Heart left ventricle (tissue), 16 donors: Measurements from ENCODE around the gene TGFB2. TPM values are rescaled to one million over a fixed set of nuclear protein-coding genes. Genes with fewer than 3 reads are reported as not detected.
A peak's percentile ranks its signal among the peaks of the same experiment; 100 is the strongest.

Source experiments
- ATAC-seq, 4 donors: fragments of 200-7000 bp; cut with Tn5 transposase; one replicate each; pipeline ENCODE4 v1.9.1; 2020 to 2022; ENCODE audit warnings: moderate library complexity in 4 of 4, mild to moderate bottlenecking in 3 of 4, moderate number of reproducible peaks in 1 of 4
- DNase-seq, 5 donors: peaks; one replicate each; pipeline ENCODE4 v3.0.0-alpha.2; 2020
- H3K27ac ChIP-seq, 12 donors: fragments of 200-600 bp; sonication (generic) in 4 of 12; one replicate each; pipeline versions ENCODE4 v1.5.0 to v1.8.0; 2016 to 2022; ENCODE audit warnings: mild to moderate bottlenecking in 2 of 12
- H3K27me3 ChIP-seq, 9 donors: fragments of 200-600 bp; sonication (generic) in 2 of 9; one replicate each; pipeline versions ENCODE4 v1.5.1 to v1.8.0; 2016 to 2022; ENCODE audit warnings: mild to moderate bottlenecking in 3 of 9
- H3K36me3 ChIP-seq, 9 donors: fragments of 200-600 bp; sonication (generic) in 2 of 9; one replicate each; pipeline versions ENCODE4 v1.5.0 to v1.8.0; 2018 to 2022; ENCODE audit warnings: mild to moderate bottlenecking in 2 of 9
- H3K4me1 ChIP-seq, 12 donors: fragments of 200-600 bp; sonication (generic) in 4 of 12; one replicate each; pipeline versions ENCODE4 v1.5.0 to v1.8.0; 2016 to 2022; ENCODE audit warnings: mild to moderate bottlenecking in 3 of 12
- H3K4me3 ChIP-seq, 12 donors: fragments of 200-600 bp; sonication (generic) in 4 of 12; one replicate each; pipeline versions ENCODE4 v1.5.0 to v1.8.0; 2017 to 2022; ENCODE audit warnings: mild to moderate bottlenecking in 9 of 12, moderate library complexity in 4 of 12
- H3K9me3 ChIP-seq, 12 donors: fragments of 200-600 bp; sonication (generic) in 4 of 12; one replicate each; pipeline versions ENCODE4 v1.5.0 to v1.8.0; 2016 to 2022; ENCODE audit warnings: mild to moderate bottlenecking in 1 of 12
- CTCF ChIP-seq, 12 donors: fragments of 200-600 bp; sonication (generic) in 4 of 12; IDR thresholded peaks; one replicate each; pipeline versions ENCODE4 v1.5.0 to v1.8.0; 2018 to 2022; ENCODE audit warnings: antibody characterized with exemption in 12 of 12, mild to moderate bottlenecking in 5 of 12
- POLR2A ChIP-seq, 2 donors: fragments of 450-650 bp; IDR thresholded peaks; one replicate each; pipeline ENCODE4 v1.6.1; 2017; ENCODE audit warnings: antibody characterized with exemption in 2 of 2, mild to moderate bottlenecking in 2 of 2, moderate library complexity in 2 of 2
- WGBS, 4 donors: extraction: QIAGEN DNeasy Blood & Tissue Kit in 2 of 4; methylation state at CpG; one replicate each; pipeline versions ENCODE4 v1.1.5 to v1.1.7; 2013 to 2018; 5-methylcytosine and 5-hydroxymethylcytosine counted together
- intact Hi-C, 10 donors: fragments of 100-400 bp; cut with DNase I; formaldehyde crosslinking; loops; one replicate each; pipeline versions ENCODE4 v1.11.1 to v1.14.2; 2022
- polyA plus RNA-seq, 2 donors: library from polyadenylated mRNA; stranded (reverse); fragments of 200-250 nt; gene quantifications; one replicate each; pipeline ENCODE4 v1.2.3, GENCODE V29; 2013
- total RNA-seq, 9 donors: library from RNA; depleted of rRNA in 2 of 9; stranded (reverse); fragments of >200 nt in 2 of 9; fragmentation: NEBNext Ultra II Directional in 3 of 9; extraction: Animal tissue kit (Norgen Biotek cat#: 25700) in 3 of 9; gene quantifications; one replicate each; pipeline versions ENCODE4 v1.1.0 to v1.2.4, GENCODE V29; 2016 to 2023
- donor health status: ischemic (EF 13 %, LVEDD 7.1; RV severe dilation, severe dysfunction).
- donor health status: healthy with polysubstance abuse.
- donor health status: DM: no; HTN: yes; CAD: no.
- donor health status: DM: no; HTN: no; CAD: no.
- donor health status: ischemic (EF 25% LVEDD 6.9; RV normal size, moderate dysfunction).
- donor health status: ischemic (EF 25% LVEDD 5.7; RV mildly dilated, moderate dysfunction).
- donor health status: healthy.
- donor health status: DM: yes; HTN: yes; CAD: no.
- donor health status: ischemic (EF 35%, LVEDD 5.7; RV mildly dilated, moderate dysfunction).
- donor health status: nonischemic (EF 11% LVEDD 7.7; RV severe dilation, severe dysfunction).
- donor health status: DM: yes; HTN: yes; CAD: no.
- donor health status: PGD.
- donor health status: ischemic (EF 29% LVEDD 5.4; RV normal size, mild dysfunction).
- donor health status: nonischemic (EF 23%, LVEDD 6.1; RV moderate dilation, normal function).

The TGFB2 gene
- total and polyA plus RNA-seq, 11 donors, result 0.76 to 23.6 (median 5.5) TPM

- TF ChIP-seq CTCF (IDR thresholded peaks at IDR 0.05) (no peak), POLR2A (IDR thresholded peaks at IDR 0.05) (no peak)
- Histone ChIP-seq H3K27me3 (no peaks in the 10 kb centered on the region), H3K4me3 (peak overlapping the region in 6 of 12 donors; percentile 4 to 22 (median 13)), H3K9me3 (no peaks in the 10 kb centered on the region), H3K27ac (peak overlapping the region in 6 of 12 donors; percentile 6 to 73 (median 30)), H3K4me1 (peaks cover 0 to 43% (median 14%) of the 10 kb centered on the region in 12 donors), H3K36me3 (no peaks in the 10 kb centered on the region)
- intact Hi-C loops, result no loop called here
- DNase-seq, result no peak
- 43 to 57% (median 48%) methylated on average over 5 of the region's 5 CpGs for WGBS, 4 donors
- no peak for ATAC-seq
Observed at GRCh38 chr1:218474128-218474527, 129.0 kb downstream of the TGFB2 start.

- no peak for TF ChIP-seq CTCF (IDR thresholded peaks at IDR 0.05)
- no peak for TF ChIP-seq POLR2A (IDR thresholded peaks at IDR 0.05)
- intact Hi-C loops, result loop anchor here in 1 of 10 donors (5.0 kb wide), 2 partner anchors 103 to 128 kb away; partner anchors contain the start of gene TGFB2
- Histone ChIP-seq H3K27ac (peak overlapping the region in 6 of 12 donors; percentile 25 to 66 (median 58)), H3K4me3 (no peak overlapping the region), H3K9me3 (no peaks in the 10 kb centered on the region), H3K27me3 (no peaks in the 10 kb centered on the region), H3K4me1 (peaks cover 0 to 53% (median 21%) of the 10 kb centered on the region in 12 donors), H3K36me3 (no peaks in the 10 kb centered on the region)
- 69 to 83% (median 80%) methylated on average over 1 of the region's 1 CpG for WGBS, 4 donors
- no peak for DNase-seq
- ATAC-seq, result peak in 3 of 4 donors; percentile 51 to 62 (median 61)
Observed at GRCh38 chr1:218475275-218475674, 130.1 kb downstream of the TGFB2 start.

GRCh38 chr1:218475699-218476098 lies 130.6 kb downstream of the TGFB2 start:
- DNase-seq (no peak), ATAC-seq (no peak)
- Histone ChIP-seq H3K9me3 (no peaks in the 10 kb centered on the region), H3K4me1 (peaks cover 0 to 58% (median 24%) of the 10 kb centered on the region in 12 donors), H3K27me3 (no peaks in the 10 kb centered on the region), H3K36me3 (no peaks in the 10 kb centered on the region), H3K4me3 (no peak overlapping the region), H3K27ac (peak overlapping the region in 6 of 12 donors; percentile 9 to 66 (median 52))
- 86 to 95% (median 89%) methylated on average over 1 of the region's 1 CpG for WGBS, 4 donors
- TF ChIP-seq POLR2A (IDR thresholded peaks at IDR 0.05) (no peak), CTCF (IDR thresholded peaks at IDR 0.05) (no peak)
- intact Hi-C loops, result loop anchor here in 1 of 10 donors (2.0 to 5.0 kb wide), 3 partner anchors 13 to 128 kb away; partner anchors contain the start of gene TGFB2

GRCh38 chr1:218476385-218476784 lies 131.2 kb downstream of the TGFB2 start:
- Histone ChIP-seq H3K27ac (peak overlapping the region in 6 of 12 donors; percentile 1 to 66 (median 52)), H3K9me3 (no peaks in the 10 kb centered on the region), H3K36me3 (no peaks in the 10 kb centered on the region), H3K27me3 (no peaks in the 10 kb centered on the region), H3K4me3 (no peak overlapping the region), H3K4me1 (peaks cover 0 to 65% (median 28%) of the 10 kb centered on the region in 12 donors)
- intact Hi-C loops, result loop anchor here in 1 of 10 donors (2.0 to 5.0 kb wide), 3 partner anchors 14 to 129 kb away; partner anchors contain the start of gene TGFB2
- ATAC-seq (no peak), DNase-seq (no peak)
- 52 to 61% (median 60%) methylated on average over 3 of the region's 3 CpGs for WGBS, 4 donors
- TF ChIP-seq CTCF (IDR thresholded peaks at IDR 0.05), result no peak
- TF ChIP-seq POLR2A (IDR thresholded peaks at IDR 0.05), result no peak
